HepG2 (cell line): ENCODE data around the gene SRRM3. TPM values are rescaled to one million over a fixed set of nuclear protein-coding genes. Genes with fewer than 3 reads are reported as not detected.

Source experiments
- ELF1 ChIP-seq: sonication (generic); formaldehyde crosslinking; IDR thresholded peaks from 2 replicates; pipeline ENCODE4 v1.4.0; 2020; ENCODE audit warnings: missing genetic modification reagents
- HDAC1 ChIP-seq: sonication (generic); formaldehyde crosslinking; IDR thresholded peaks from 2 replicates; pipeline ENCODE4 v1.5.1; 2020; ENCODE audit warnings: mild to moderate bottlenecking, missing genetic modification reagents
- NFATC3 ChIP-seq: sonication (generic); formaldehyde crosslinking; IDR thresholded peaks from 2 replicates; pipeline ENCODE4 v1.5.1; 2020; ENCODE audit warnings: mild to moderate bottlenecking, missing genetic modification reagents
- PHF8 ChIP-seq: sonication (generic); formaldehyde crosslinking; IDR thresholded peaks from 2 replicates; pipeline ENCODE4 v1.5.0; 2020; ENCODE audit warnings: missing genetic modification reagents
- POLR2A ChIP-seq, 2 experiments: IDR thresholded peaks; 2 replicates each; pipeline ENCODE4 v1.6.1; 2011; ENCODE audit warnings: low read depth in 2 of 2, low read length in 2 of 2, mild to moderate bottlenecking in 1 of 2, moderate library complexity in 1 of 2; ENCODE audit not compliant: insufficient read depth in 1 of 2
- POLR2AphosphoS5 ChIP-seq: IDR thresholded peaks from 2 replicates; pipeline ENCODE4 v1.6.1; 2012; ENCODE audit warnings: low read depth, low read length
- SOX6 ChIP-seq, 2 experiments: fragments of 450-650 bp in 1 of 2; sonication (generic) in 1 of 2; formaldehyde crosslinking in 1 of 2; IDR thresholded peaks; 2 replicates each; pipeline versions ENCODE4 v1.4.0 to v1.6.1; 2017 to 2020; ENCODE audit warnings: antibody characterized with exemption in 1 of 2, mild to moderate bottlenecking in 1 of 2, missing genetic modification reagents in 1 of 2
- ZC3H4 ChIP-seq: sonication (generic); formaldehyde crosslinking; IDR thresholded peaks from 2 replicates; pipeline ENCODE4 v1.4.0; 2020; ENCODE audit warnings: missing genetic modification reagents, borderline replicate concordance
- ZNF619 ChIP-seq: sonication (generic); formaldehyde crosslinking; IDR thresholded peaks from 2 replicates; pipeline ENCODE4 v1.4.0; 2020; ENCODE audit warnings: mild to moderate bottlenecking, missing genetic modification reagents
- polyA plus RNA-seq, 8 experiments: library from polyadenylated mRNA; depleted of rRNA in 3 of 8; stranded (reverse) in 7 of 8; unstranded in 1 of 8; fragments of >200 nt; fragmentation: Illumina TruSeq in 4 of 8; extraction: Trizol in 4 of 8; gene quantifications; 2 replicates each; pipeline versions ENCODE4 v1.2.1 to v1.2.3, GENCODE V29; 2011 to 2016; ENCODE audit warnings: low read depth in 4 of 8, missing spikeins in 1 of 8, mixed read lengths in 1 of 8; ENCODE audit not compliant: insufficient read depth in 1 of 8
- total RNA-seq, 5 experiments: library from RNA; depleted of rRNA; stranded (reverse); fragments of >200 nt; fragmentation: Illumina TruSeq; extraction: Trizol; gene quantifications; 2 replicates each; pipeline ENCODE4 v1.2.3, GENCODE V29; 2016; ENCODE audit warnings: low read depth in 1 of 5
- TF ChIP-seq, protein P1 (sequence below): sonication (generic); formaldehyde crosslinking; IDR thresholded peaks from 2 replicates; pipeline ENCODE4 v1.9.0; 2022; ENCODE audit warnings: missing genetic modification reagents, mild to moderate bottlenecking, borderline replicate concordance
- TF ChIP-seq, protein P2 (sequence below): sonication (generic); formaldehyde crosslinking; IDR thresholded peaks from 2 replicates; pipeline ENCODE4 v1.8.1; 2023; ENCODE audit warnings: mild to moderate bottlenecking, missing genetic modification reagents
- TF ChIP-seq, protein P3 (sequence below): sonication (generic); formaldehyde crosslinking; IDR thresholded peaks from 2 replicates; pipeline ENCODE4 v1.5.0; 2020; ENCODE audit warnings: mild to moderate bottlenecking, low read depth, missing genetic modification reagents, borderline replicate concordance
- TF ChIP-seq, protein P4 (sequence below), 2 experiments: fragments of 450-650 bp in 1 of 2; sonication (generic) in 1 of 2; formaldehyde crosslinking in 1 of 2; IDR thresholded peaks; 2 replicates each; pipeline versions ENCODE4 v1.6.1 to v1.8.0; 2016 to 2022; ENCODE audit warnings: antibody characterized with exemption in 1 of 2, mild to moderate bottlenecking in 1 of 2, missing genetic modification reagents in 1 of 2
- TF ChIP-seq, protein P5 (sequence below): IDR thresholded peaks from 2 replicates; pipeline ENCODE4 v1.6.1; 2016; ENCODE audit warnings: missing compliant biosample characterization, missing genetic modification reagents, borderline replicate concordance

SRRM3 gene
- total and polyA plus RNA-seq, 2 of the 13 experiments (the other 11 are each of a cell fraction or from before 2014, with no cell fraction given) = 0.13 to 0.54 TPM

DNA sequence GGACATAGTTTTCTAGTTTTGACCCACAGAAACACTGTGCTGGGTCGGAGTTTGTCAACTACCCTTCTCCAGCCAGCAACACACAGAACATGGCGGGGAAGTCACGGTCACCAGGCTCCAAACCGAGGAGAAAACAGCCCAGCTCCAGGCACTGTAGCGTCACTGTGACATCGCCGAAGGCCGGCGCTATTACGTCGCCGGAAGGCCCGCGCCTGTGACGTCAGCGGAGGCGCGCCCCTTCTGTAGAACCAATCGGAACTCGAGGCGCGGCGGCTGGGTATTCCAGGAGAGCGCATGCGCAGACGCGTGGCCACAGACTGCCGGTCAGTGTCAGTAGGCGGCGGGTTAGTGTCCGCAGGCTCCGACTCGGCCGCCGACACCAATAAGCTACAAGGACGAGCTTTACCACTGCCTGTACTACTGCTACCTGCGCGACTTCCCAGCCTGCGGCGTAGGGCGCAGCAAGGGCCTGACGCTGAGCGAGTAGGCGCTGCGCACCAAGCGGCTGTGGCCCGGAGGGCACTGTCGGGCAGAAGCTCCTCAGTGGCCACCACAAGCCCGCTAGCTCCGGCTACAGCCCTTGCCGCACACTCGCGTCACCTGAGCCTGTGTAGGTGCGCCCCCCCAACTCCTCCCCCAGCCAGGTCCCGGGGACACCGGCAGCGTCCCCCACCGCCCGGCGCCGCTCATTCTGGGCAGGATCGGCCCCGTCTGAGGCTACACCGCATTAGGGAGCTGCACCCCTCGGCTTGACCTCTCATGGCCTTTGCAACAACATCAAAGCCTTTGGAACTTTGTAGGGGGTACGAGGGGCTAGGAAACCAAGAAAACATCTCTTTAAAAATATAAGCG, 35.1 kb upstream of the SRRM3 start (continued):
- TF ChIP-seq, protein P1, sequence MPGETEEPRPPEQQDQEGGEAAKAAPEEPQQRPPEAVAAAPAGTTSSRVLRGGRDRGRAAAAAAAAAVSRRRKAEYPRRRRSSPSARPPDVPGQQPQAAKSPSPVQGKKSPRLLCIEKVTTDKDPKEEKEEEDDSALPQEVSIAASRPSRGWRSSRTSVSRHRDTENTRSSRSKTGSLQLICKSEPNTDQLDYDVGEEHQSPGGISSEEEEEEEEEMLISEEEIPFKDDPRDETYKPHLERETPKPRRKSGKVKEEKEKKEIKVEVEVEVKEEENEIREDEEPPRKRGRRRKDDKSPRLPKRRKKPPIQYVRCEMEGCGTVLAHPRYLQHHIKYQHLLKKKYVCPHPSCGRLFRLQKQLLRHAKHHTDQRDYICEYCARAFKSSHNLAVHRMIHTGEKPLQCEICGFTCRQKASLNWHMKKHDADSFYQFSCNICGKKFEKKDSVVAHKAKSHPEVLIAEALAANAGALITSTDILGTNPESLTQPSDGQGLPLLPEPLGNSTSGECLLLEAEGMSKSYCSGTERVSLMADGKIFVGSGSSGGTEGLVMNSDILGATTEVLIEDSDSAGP (CRISPR knock-in tag) = peak; percentile 82
- TF ChIP-seq POLR2A (IDR thresholded peaks at IDR 0.05; ENCODE audit: insufficient read depth in 1 of 2, low read depth in 2 of 2, low read length in 2 of 2) (peak; percentile 81 to 85), ELF1 (CRISPR knock-in tag) (peak; percentile 71), ZC3H4 (no peak), NFATC3 (CRISPR knock-in tag) (0 out of 2 replicates have a peak, but pooled peaks have one; percentile 6), HDAC1 (CRISPR knock-in tag) (peak; percentile 72), POLR2AphosphoS5 (peak; percentile 84), SOX6 (IDR thresholded peaks at IDR 0.05) (no peak), SOX6 (CRISPR knock-in tag; IDR thresholded peaks at IDR 0.05) (peak; percentile 53; the same call in 1 of the 2 replicates), PHF8 (CRISPR knock-in tag) (peak; percentile 83), ZNF619 (CRISPR knock-in tag) (0 out of 2 replicates have a peak, but pooled peaks have one; percentile 68)
- TF ChIP-seq, protein P2, sequence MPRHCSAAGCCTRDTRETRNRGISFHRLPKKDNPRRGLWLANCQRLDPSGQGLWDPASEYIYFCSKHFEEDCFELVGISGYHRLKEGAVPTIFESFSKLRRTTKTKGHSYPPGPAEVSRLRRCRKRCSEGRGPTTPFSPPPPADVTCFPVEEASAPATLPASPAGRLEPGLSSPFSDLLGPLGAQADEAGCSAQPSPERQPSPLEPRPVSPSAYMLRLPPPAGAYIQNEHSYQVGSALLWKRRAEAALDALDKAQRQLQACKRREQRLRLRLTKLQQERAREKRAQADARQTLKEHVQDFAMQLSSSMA = peak; percentile 23; the same call in 1 of the 2 replicates
- TF ChIP-seq, protein P3, sequence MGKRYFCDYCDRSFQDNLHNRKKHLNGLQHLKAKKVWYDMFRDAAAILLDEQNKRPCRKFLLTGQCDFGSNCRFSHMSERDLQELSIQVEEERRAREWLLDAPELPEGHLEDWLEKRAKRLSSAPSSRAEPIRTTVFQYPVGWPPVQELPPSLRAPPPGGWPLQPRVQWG (CRISPR knock-in tag) = no peak
- TF ChIP-seq, protein P4, sequence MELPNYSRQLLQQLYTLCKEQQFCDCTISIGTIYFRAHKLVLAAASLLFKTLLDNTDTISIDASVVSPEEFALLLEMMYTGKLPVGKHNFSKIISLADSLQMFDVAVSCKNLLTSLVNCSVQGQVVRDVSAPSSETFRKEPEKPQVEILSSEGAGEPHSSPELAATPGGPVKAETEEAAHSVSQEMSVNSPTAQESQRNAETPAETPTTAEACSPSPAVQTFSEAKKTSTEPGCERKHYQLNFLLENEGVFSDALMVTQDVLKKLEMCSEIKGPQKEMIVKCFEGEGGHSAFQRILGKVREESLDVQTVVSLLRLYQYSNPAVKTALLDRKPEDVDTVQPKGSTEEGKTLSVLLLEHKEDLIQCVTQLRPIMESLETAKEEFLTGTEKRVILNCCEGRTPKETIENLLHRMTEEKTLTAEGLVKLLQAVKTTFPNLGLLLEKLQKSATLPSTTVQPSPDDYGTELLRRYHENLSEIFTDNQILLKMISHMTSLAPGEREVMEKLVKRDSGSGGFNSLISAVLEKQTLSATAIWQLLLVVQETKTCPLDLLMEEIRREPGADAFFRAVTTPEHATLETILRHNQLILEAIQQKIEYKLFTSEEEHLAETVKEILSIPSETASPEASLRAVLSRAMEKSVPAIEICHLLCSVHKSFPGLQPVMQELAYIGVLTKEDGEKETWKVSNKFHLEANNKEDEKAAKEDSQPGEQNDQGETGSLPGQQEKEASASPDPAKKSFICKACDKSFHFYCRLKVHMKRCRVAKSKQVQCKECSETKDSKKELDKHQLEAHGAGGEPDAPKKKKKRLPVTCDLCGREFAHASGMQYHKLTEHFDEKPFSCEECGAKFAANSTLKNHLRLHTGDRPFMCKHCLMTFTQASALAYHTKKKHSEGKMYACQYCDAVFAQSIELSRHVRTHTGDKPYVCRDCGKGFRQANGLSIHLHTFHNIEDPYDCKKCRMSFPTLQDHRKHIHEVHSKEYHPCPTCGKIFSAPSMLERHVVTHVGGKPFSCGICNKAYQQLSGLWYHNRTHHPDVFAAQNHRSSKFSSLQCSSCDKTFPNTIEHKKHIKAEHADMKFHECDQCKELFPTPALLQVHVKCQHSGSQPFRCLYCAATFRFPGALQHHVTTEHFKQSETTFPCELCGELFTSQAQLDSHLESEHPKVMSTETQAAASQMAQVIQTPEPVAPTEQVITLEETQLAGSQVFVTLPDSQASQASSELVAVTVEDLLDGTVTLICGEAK (IDR thresholded peaks at IDR 0.05) = no peak
- TF ChIP-seq, protein P4 (CRISPR knock-in tag; IDR thresholded peaks at IDR 0.05) = peak; percentile 21; the same call in 1 of the 2 replicates
- TF ChIP-seq, protein P5, sequence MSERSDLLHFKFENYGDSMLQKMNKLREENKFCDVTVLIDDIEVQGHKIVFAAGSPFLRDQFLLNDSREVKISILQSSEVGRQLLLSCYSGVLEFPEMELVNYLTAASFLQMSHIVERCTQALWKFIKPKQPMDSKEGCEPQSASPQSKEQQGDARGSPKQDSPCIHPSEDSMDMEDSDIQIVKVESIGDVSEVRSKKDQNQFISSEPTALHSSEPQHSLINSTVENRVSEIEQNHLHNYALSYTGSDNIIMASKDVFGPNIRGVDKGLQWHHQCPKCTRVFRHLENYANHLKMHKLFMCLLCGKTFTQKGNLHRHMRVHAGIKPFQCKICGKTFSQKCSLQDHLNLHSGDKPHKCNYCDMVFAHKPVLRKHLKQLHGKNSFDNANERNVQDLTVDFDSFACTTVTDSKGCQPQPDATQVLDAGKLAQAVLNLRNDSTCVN (CRISPR knock-in tag) = peak; percentile 27
